ENCODE results near the gene PRDX6. TPM values are rescaled to one million over a fixed set of nuclear protein-coding genes. Genes with fewer than 3 reads are reported as not detected.

The PRDX6 gene, protein sequence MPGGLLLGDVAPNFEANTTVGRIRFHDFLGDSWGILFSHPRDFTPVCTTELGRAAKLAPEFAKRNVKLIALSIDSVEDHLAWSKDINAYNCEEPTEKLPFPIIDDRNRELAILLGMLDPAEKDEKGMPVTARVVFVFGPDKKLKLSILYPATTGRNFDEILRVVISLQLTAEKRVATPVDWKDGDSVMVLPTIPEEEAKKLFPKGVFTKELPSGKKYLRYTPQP
- 46.1 TPM for total RNA-seq

DNA sequence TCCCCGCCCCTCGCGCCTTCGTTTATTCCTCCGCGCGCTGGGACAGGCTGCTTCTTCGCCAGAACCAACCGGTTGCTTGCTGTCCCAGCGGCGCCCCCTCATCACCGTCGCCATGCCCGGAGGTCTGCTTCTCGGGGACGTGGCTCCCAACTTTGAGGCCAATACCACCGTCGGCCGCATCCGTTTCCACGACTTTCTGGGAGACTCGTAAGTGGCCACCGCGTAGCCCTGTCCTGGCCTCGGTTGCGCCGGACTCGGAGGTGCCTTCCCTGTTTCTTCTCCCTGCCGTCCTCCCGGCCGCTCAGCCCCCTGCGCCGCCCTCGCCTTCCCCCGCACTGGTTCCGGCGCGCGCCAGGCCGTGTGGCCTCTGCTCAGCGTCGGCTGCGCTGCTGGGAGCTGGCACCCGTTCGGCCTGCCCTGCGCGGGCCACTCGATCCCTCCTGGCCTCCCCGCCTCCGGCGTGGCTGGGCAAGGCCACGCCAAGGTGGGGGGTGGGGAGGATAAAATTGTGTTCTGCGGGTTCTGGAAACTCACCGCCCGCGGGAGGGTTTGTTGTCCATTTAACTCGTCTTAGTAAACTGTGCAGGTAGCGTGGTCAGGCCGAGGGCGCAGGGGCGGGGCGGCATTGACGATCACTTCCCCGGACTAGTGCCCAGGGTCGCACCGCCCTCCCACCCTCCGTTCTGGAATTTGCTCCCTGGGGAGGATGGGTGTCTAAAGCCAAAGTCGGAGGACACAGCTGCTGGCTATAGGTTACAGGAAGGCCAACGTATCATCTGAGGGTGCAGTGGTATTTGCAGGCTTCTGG is at the start of gene PRDX6:
Gene PRDX6 (plus strand): TSS at position 50 of the 808 bp plus-strand sequence. CDS start 63 bp downstream, at position 113.

Other genes with a start within 250 kb of the PRDX6 start
- gene SLC9C2, start 125.7 kb downstream of the PRDX6 start, total RNA-seq: 4.8 TPM
- not detected for gene TEX50, start 158.0 kb downstream of the PRDX6 start, total RNA-seq
- gene ANKRD45, start 192.5 kb downstream of the PRDX6 start, total RNA-seq: 20.3 TPM
- 30.9 TPM for gene KLHL20, start 237.6 kb downstream of the PRDX6 start, total RNA-seq

Data from diencephalon (tissue), 1 donor.